ENCODE results near the gene PLOD1.

Gene PLOD1

DNA sequence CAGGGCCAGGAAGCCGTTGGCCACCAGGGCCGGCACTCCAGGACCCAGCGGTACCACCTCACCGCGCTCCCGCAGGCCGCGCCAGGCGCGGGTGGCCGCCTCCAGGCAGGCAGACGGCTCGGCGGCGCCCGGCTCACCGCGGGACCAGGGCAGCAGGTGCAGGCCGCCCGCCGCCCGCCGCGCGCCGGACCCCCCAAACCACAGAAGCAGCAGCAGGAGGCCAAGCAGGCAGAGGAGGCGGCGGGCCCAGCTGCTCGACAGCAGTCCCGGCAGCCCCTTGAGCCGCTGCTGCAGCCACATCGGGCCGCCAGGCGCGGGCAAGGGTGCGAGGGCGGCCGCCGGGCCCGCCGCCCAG, 8.6 kb upstream of the PLOD1 start:
- DNase-seq (no peak), ATAC-seq (ENCODE audit: insufficient read depth, low read depth) (peak; percentile 39)
- Histone ChIP-seq H3K27me3 (ENCODE audit: insufficient read depth, low read length, poor library complexity) (no peaks in the 10 kb centered on the region), H2AFZ (ENCODE audit: low read depth, low read length) (no peak overlapping the region), H3K4me1 (ENCODE audit: insufficient read depth, low read length) (peaks cover 43% of the 10 kb centered on the region), H4K20me1 (ENCODE audit: insufficient read depth, low read length) (peaks cover 37% of the 10 kb centered on the region), H3K36me3 (ENCODE audit: insufficient read depth, low read length) (peaks cover 39% of the 10 kb centered on the region), H3K9ac (ENCODE audit: low read depth, low read length) (peak overlapping the region; percentile 66), H3K27ac (ENCODE audit: low read length) (peak overlapping the region; percentile 47; the same call in 1 of the 2 replicates), H3K4me3 (ENCODE audit: low read depth in 1 of 2, low read length in 2 of 2) (peak overlapping the region; percentile 40 to 62; a peak in 3 of 4 replicates), H3K4me2 (ENCODE audit: insufficient read depth, low read length) (peak overlapping the region; percentile 94), H3K9me3 (ENCODE audit: insufficient read depth, low read length, severe bottlenecking) (no peaks in the 10 kb centered on the region), H3K79me2 (ENCODE audit: insufficient read depth, low read length) (peaks cover 46% of the 10 kb centered on the region)
- no peak for TF ChIP-seq EZH2 (IDR thresholded peaks at IDR 0.05; ENCODE audit: borderline replicate concordance, low read depth, low read length, severe bottlenecking)

DNA sequence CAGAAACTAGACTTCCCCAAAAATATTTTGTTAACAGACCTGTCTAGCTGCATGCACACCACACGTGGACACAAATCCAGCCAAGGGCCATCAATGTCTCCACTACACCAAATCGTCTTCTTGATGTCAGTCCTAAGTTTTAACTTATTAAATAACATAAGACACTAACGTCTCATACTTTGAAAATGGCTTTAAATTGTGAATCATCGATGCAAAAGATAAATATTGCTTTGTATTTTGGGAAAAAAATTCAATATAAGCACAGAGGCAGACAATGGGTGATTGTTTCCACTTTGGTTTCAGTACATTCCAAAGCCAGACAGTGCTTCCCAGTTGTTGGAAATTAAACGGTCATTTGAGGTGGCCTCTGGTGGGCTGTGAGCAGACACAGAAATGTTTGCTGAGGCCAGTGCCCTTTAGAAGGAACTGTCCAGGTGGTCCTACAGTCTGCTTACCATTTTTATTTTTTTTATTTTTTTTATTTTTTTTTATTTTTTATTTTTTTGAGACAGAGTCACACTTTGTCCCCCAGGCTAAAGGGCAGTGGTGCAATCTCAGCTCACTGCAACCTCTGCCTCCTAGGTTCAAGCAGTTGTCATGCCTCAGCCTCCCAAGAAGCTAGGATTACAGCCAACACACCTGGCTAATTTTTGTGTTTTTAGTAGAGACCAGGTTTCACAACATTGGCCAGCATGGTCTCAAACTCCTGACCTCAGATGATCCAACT, 6.5 kb upstream of the PLOD1 start:
- peaks cover 30% of the 10 kb centered on the region for H3K79me2 ChIP-seq (ENCODE audit: insufficient read depth, low read length)
- ATAC-seq (ENCODE audit: insufficient read depth, low read depth) (no peak), DNase-seq (no peak)
- H3K36me3 ChIP-seq (ENCODE audit: insufficient read depth, low read length) = peaks cover 21% of the 10 kb centered on the region
- TF ChIP-seq, protein P1, sequence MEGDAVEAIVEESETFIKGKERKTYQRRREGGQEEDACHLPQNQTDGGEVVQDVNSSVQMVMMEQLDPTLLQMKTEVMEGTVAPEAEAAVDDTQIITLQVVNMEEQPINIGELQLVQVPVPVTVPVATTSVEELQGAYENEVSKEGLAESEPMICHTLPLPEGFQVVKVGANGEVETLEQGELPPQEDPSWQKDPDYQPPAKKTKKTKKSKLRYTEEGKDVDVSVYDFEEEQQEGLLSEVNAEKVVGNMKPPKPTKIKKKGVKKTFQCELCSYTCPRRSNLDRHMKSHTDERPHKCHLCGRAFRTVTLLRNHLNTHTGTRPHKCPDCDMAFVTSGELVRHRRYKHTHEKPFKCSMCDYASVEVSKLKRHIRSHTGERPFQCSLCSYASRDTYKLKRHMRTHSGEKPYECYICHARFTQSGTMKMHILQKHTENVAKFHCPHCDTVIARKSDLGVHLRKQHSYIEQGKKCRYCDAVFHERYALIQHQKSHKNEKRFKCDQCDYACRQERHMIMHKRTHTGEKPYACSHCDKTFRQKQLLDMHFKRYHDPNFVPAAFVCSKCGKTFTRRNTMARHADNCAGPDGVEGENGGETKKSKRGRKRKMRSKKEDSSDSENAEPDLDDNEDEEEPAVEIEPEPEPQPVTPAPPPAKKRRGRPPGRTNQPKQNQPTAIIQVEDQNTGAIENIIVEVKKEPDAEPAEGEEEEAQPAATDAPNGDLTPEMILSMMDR (IDR thresholded peaks at IDR 0.05; ENCODE audit: borderline replicate concordance, extremely low read depth, low read length, poor library complexity, severe bottlenecking) = no peak
- TF ChIP-seq EZH2 (IDR thresholded peaks at IDR 0.05; ENCODE audit: borderline replicate concordance, low read depth, low read length, severe bottlenecking) = no peak
- no peak overlapping the region for H3K27ac ChIP-seq (ENCODE audit: low read length)
- H3K27me3 ChIP-seq (ENCODE audit: insufficient read depth, low read length, poor library complexity) = no peaks in the 10 kb centered on the region
- peaks cover 30% of the 10 kb centered on the region for H3K4me1 ChIP-seq (ENCODE audit: insufficient read depth, low read length)
- H3K9me3 ChIP-seq (ENCODE audit: insufficient read depth, low read length, severe bottlenecking) = no peaks in the 10 kb centered on the region
- H3K9ac ChIP-seq (ENCODE audit: low read depth, low read length) = no peak overlapping the region
- H2AFZ ChIP-seq (ENCODE audit: low read depth, low read length) = no peak overlapping the region
- H4K20me1 ChIP-seq (ENCODE audit: insufficient read depth, low read length) = peaks cover 24% of the 10 kb centered on the region
- H3K4me3 ChIP-seq (ENCODE audit: low read depth in 1 of 2, low read length in 2 of 2) = no peak overlapping the region
- H3K4me2 ChIP-seq (ENCODE audit: insufficient read depth, low read length) = no peak overlapping the region

DNA sequence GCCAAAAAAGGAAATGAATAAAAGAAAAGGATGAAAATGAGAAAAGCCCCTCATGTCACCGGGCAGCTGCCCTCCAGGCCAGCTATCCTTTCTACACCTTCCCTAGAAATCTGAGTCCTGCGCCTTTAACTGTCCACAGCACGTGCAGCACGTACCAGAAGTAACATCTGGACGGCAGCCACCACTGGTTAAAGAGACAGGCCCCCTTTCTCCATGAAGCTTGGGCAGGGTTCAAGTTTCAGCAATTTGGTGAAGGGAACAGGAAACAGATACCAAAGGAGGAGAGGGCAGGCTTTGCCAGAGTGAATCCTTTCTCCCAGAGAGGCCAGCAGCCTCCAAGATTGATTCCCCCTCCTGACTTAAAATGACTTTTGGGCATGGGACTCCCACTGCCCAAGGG, 4.7 kb upstream of the PLOD1 start:
- H3K9ac ChIP-seq (ENCODE audit: low read depth, low read length) = no peak overlapping the region
- peaks cover 12% of the 10 kb centered on the region for H3K79me2 ChIP-seq (ENCODE audit: insufficient read depth, low read length)
- DNase-seq = no peak
- no peaks in the 10 kb centered on the region for H3K9me3 ChIP-seq (ENCODE audit: insufficient read depth, low read length, severe bottlenecking)
- H3K36me3 ChIP-seq (ENCODE audit: insufficient read depth, low read length) = peaks cover 3% of the 10 kb centered on the region; the same call in 1 of the 2 replicates
- no peaks in the 10 kb centered on the region for H3K27me3 ChIP-seq (ENCODE audit: insufficient read depth, low read length, poor library complexity)
- no peak overlapping the region for H3K27ac ChIP-seq (ENCODE audit: low read length)
- no peak overlapping the region for H3K4me3 ChIP-seq (ENCODE audit: low read depth in 1 of 2, low read length in 2 of 2)
- H3K4me1 ChIP-seq (ENCODE audit: insufficient read depth, low read length) = peaks cover 25% of the 10 kb centered on the region
- no peak for ATAC-seq (ENCODE audit: insufficient read depth, low read depth)
- H3K4me2 ChIP-seq (ENCODE audit: insufficient read depth, low read length) = no peak overlapping the region
- no peak overlapping the region for H2AFZ ChIP-seq (ENCODE audit: low read depth, low read length)
- TF ChIP-seq EZH2 (IDR thresholded peaks at IDR 0.05; ENCODE audit: borderline replicate concordance, low read depth, low read length, severe bottlenecking) = no peak
- TF ChIP-seq, protein P1 (IDR thresholded peaks at IDR 0.05; ENCODE audit: borderline replicate concordance, extremely low read depth, low read length, poor library complexity, severe bottlenecking) = no peak
- H4K20me1 ChIP-seq (ENCODE audit: insufficient read depth, low read length) = peaks cover 7% of the 10 kb centered on the region

DNA sequence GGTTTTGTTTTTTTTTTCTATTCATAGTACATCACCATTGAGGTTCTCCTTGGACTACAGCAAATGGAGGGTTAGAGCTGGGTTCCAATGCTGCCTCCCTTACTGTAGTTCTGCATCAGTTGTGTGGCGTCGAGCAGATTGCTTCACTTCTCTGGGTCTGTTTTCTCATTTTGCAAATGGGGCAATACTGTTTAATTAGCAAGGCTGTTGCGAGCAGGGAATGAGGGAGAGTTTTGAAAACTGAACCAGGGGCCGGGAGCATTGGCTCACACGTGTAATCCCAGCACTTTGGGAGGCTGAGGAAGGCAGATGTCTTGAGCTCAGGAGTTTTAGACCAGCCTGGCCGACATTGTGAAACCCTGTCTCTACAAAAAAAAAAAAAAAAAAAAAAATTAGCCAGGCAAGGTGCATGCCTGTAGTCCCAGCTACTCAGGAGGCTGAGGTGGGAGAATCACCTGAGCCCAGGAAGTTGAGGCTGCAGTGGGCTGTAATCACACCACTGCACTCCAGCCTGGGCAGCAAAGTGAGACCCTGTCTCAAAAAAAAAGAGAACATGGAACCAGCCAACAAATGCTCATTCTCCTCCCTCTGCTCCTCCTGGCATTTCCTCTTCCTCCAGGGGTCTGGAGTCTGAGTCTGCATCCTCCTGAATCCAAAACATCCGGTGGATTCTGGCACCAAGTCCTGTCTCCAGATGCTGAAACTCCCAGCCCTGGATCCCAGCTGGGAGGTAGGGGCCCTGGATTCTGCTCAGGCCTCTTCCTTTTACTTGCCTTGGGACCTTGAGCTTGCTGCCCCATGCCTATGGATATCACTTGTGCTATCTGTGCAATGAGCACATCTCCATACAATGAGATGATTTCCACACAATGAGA, 3.7 kb upstream of the PLOD1 start:
- H3K27me3 ChIP-seq (ENCODE audit: insufficient read depth, low read length, poor library complexity) = no peaks in the 10 kb centered on the region
- peaks cover 3% of the 10 kb centered on the region; the same call in 1 of the 2 replicates for H3K79me2 ChIP-seq (ENCODE audit: insufficient read depth, low read length)
- no peaks in the 10 kb centered on the region for H4K20me1 ChIP-seq (ENCODE audit: insufficient read depth, low read length)
- no peak overlapping the region for H3K27ac ChIP-seq (ENCODE audit: low read length)
- no peak for TF ChIP-seq EZH2 (IDR thresholded peaks at IDR 0.05; ENCODE audit: borderline replicate concordance, low read depth, low read length, severe bottlenecking)
- TF ChIP-seq, protein P1 (IDR thresholded peaks at IDR 0.05; ENCODE audit: borderline replicate concordance, extremely low read depth, low read length, poor library complexity, severe bottlenecking) = no peak
- H3K4me1 ChIP-seq (ENCODE audit: insufficient read depth, low read length) = peaks cover 25% of the 10 kb centered on the region
- H3K4me2 ChIP-seq (ENCODE audit: insufficient read depth, low read length) = no peak overlapping the region
- H3K36me3 ChIP-seq (ENCODE audit: insufficient read depth, low read length) = no peaks in the 10 kb centered on the region
- ATAC-seq (ENCODE audit: insufficient read depth, low read depth) (no peak), DNase-seq (no peak)
- H3K9ac ChIP-seq (ENCODE audit: low read depth, low read length) = no peak overlapping the region
- H3K4me3 ChIP-seq (ENCODE audit: low read depth in 1 of 2, low read length in 2 of 2) = no peak overlapping the region
- H2AFZ ChIP-seq (ENCODE audit: low read depth, low read length) = no peak overlapping the region
- no peaks in the 10 kb centered on the region for H3K9me3 ChIP-seq (ENCODE audit: insufficient read depth, low read length, severe bottlenecking)

Data from DND-41 (cell line).